Panc1 (cell line): Measurements from ENCODE around the gene AMBRA1.

Experiments used
- POLR2AphosphoS5 ChIP-seq: IDR thresholded peaks from 2 replicates; pipeline ENCODE4 v1.6.1; 2012; ENCODE audit warnings: mild to moderate bottlenecking, low read depth, low read length, moderate library complexity
- TF ChIP-seq, protein P1 (sequence below): fragments of 450-650 bp; IDR thresholded peaks from 2 replicates; pipeline ENCODE4 v1.5.1; 2017; ENCODE audit warnings: mild to moderate bottlenecking

DNA sequence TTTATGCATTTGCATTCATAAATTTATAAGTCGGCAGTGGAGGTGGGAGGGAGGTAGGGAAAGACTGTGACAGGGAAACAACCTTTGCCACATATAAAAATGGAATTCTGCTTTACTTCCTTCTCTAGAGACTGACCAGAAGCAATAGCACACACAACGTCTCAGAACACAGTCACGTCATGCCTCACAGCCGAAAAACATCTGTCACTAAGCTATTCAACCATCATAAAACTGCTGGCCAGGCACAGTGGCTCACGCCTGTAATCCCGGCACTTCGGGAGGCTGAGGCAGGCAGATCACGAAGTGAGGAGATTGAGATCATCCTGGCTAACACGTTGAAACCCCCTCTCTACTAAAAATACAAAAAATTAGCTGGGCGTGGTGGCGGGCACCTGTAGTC is 101.3 kb downstream of the AMBRA1 start:
- TF ChIP-seq, protein P1, sequence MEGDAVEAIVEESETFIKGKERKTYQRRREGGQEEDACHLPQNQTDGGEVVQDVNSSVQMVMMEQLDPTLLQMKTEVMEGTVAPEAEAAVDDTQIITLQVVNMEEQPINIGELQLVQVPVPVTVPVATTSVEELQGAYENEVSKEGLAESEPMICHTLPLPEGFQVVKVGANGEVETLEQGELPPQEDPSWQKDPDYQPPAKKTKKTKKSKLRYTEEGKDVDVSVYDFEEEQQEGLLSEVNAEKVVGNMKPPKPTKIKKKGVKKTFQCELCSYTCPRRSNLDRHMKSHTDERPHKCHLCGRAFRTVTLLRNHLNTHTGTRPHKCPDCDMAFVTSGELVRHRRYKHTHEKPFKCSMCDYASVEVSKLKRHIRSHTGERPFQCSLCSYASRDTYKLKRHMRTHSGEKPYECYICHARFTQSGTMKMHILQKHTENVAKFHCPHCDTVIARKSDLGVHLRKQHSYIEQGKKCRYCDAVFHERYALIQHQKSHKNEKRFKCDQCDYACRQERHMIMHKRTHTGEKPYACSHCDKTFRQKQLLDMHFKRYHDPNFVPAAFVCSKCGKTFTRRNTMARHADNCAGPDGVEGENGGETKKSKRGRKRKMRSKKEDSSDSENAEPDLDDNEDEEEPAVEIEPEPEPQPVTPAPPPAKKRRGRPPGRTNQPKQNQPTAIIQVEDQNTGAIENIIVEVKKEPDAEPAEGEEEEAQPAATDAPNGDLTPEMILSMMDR = no peak
- TF ChIP-seq POLR2AphosphoS5 = no peak
